ENCODE data around the gene POU2AF1.
A peak's percentile ranks its signal among the peaks of the same experiment; 100 is the strongest.
"Not testable (repeated sequence)": the region's sequence is repeated elsewhere in the genome, so short reads cannot be mapped to it uniquely, and the experiment has no call there.

The POU2AF1 gene

DNA sequence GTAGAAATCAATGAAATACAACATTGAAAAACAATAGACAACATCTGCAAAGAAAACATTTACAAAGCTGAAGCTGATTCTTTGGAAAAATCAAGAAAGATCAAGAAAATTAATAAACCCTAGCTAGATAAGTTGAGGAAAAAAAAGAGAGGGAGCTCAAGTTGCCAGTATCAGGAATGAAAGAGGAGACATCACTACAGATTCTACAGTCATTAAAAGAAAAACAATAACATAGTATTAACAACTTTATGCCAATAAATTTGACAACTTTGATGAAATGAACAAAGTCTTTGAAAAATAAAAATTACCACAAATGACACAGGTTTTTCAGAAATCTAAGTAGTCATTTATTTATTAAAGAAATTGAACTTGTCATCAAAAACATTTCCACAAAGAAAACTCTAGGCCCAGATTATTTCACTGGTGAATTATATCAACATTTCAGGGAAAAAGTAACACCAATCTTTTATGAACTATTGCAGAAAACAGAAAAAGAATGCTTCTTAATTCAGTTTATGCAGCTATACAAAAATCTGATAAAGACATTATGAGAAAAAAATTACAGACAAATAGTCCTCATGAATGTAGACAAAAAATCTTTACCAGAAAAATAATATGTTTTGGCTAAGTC lies 39.2 kb downstream of the POU2AF1 start:
- no peak for DNase-seq

DNA sequence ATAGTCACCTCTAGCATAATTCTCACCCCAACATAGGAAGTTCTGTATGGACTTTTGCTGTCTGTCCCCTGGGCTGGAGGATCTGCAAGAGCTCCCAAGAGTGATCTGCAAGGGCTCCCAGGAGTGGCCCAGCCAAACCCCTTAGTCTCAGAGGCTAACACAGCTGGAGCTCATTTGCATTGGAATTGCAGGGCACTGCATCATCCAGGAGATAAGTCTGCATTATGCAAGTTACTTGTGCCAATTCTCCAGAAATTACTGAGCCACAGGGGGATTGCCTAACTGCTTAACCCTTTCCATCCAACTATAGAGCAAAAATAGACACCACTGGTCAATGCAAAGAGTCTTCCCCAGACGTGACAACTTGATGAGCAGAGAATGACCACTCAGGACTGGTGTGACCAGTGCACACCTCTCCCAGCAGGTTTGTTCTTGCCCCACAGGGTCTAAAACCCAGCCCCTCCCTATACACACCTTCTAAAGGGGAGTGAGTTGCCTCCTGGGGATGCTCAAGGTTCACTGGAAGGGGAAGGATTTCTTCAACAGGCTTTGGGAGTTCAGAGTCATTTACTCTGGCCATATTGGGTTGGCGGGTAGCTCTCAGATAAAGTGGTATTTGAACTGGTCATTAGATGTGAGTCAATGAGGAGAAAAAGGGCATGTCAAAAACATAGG lies 42.4 kb downstream of the POU2AF1 start:
- DNase-seq = no peak

DNA sequence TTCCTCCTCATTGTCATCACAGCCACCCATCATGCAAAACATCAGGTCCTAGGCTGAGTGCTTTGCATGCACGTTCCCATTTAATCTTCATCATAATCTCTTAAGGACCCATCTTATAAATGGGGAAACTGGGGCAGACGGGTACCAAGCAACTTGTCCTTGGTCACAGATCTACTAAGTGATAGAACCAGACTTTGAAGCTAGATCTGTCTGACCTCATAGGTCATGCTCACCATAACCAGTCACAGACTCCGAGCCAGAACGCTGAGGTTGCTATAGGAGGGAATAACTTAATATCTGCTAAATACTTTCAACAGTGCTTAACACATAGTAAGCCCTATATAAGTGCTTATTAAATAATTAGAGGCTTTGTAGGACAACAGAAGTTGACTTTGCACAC lies 43.0 kb downstream of the POU2AF1 start:
- DNase-seq = no peak

DNA sequence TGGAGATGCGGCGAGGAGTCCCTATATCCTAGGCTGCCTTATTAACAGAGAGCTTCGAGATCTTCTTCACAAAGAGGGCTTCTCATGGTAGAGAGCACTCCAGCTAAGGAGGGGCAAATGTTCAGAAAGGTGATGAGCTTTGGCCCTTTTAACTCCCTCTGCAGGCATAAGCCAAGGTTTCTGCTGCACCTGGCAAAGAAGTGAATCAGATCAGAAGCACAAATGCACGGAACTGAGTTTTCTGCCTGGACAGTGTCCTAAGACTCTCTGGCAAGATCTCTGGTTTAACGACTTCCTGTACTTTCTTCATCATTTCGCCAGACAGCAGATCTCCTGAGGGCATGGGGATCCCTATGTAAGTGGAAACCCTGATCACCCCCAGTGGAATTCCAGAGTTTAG lies 43.5 kb downstream of the POU2AF1 start:
- DNase-seq = no peak

DNA sequence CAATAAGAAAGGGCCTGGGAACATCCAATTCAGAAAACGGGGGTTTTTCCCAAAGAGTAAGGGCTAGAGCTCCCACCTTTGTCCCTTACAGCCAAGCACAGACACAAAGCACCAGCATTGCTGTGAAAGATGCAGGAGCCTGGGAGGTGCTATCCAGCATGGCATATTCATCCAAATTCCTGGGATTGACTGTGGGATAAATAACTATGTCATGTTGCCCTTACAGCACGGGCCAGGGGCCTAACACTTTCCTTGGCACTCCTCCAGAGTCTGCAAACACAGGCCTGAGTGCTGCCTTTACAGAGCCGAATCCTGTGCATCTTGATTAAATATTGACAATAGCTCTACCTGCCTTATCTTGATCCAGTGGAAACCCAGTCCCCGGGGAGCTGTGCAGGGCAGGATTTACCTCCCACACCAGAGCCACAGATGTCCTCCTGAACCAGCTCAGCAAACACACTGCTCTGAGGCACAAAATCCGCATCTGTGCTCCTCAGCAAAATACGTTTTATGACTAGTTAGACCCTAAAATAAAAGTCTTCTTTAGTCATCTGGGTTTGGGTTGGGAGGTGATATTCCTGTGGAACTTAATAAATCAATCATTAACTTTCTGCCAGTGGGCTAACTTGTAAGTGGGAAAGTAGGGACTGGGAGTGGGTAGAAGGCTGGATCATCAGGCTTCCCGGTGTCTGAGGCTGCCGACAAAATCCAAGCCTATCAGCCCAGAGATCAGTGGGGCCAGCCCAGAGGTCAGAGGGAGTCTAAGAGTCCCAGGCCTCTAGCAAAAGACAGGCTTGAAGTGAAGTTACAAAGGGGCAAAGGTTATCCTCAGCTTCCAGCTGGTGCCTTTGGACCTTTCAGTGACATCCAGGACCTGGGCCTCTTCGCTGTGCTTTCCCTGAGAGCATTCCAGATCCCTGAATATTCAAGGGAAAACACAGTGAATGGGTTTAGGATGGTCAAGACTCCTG lies 44.3 kb downstream of the POU2AF1 start:
- peak; percentile 75 for DNase-seq

DNA sequence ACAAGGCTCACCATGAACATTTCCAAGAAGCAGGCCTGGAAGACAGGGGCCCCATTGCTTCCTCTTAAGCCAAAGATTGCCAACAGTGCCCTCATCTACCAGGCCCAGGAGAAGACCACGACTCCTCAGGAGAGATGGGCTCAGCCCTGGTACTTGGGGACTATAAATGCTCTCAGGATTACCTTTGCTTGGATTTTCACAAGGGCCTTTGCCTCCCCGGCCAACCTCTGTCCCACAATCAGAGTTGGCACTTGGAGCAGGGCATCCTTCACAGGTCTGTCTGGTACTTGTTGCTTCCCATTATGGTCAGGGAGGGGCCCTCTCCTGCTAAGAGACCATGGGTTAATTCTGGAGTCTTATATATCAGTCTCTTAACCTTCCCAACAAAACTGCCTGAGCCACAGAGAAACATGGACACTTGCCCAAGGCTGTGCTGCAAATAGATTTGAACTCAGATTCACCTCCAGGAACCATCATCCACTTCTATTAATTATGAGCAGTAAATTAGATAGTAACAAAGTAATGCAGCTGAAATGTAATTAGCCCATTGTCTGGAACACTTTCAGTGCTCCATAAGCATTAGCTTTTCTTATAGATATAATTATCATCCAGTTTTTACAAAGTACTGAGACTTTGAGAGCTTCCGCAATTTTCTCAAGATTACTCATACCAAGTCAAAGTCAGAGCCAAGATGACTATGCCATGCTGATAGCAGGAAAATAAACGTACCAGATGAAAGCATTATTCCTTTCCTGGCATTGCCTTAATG lies 47.2 kb downstream of the POU2AF1 start:
- DNase-seq = no peak

DNA sequence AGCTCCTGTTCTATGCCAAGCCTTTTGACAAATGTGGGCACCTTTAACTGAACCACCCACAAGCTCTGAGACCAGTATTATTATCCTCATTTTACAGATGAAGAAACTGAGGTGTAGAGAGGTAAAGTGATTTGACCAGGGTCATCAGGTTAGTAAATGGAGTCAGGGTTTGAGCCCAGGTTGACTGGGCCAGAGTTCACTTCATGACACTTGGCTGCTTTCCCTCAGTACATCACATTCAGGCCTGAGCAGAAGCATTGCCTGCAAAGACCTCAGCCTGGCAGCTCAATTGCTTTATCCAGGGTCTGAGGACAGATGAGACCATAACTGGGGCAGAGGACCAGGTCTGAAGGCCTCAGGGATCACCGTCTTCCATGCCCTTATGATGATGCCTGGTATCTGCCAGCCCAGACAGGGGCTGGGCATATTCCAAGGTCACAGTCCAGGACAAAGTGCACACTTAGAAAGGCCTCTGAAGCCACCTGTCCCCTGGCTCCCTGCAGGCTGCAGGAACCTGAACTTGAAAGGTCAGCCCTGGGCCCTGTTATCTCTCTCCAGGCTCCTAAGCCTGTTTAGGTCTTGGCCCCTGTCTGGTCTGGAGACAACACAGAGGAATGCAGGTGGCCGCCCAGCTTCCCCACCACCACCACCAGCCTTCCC lies 48.7 kb downstream of the POU2AF1 start:
- DNase-seq = no peak

DNA sequence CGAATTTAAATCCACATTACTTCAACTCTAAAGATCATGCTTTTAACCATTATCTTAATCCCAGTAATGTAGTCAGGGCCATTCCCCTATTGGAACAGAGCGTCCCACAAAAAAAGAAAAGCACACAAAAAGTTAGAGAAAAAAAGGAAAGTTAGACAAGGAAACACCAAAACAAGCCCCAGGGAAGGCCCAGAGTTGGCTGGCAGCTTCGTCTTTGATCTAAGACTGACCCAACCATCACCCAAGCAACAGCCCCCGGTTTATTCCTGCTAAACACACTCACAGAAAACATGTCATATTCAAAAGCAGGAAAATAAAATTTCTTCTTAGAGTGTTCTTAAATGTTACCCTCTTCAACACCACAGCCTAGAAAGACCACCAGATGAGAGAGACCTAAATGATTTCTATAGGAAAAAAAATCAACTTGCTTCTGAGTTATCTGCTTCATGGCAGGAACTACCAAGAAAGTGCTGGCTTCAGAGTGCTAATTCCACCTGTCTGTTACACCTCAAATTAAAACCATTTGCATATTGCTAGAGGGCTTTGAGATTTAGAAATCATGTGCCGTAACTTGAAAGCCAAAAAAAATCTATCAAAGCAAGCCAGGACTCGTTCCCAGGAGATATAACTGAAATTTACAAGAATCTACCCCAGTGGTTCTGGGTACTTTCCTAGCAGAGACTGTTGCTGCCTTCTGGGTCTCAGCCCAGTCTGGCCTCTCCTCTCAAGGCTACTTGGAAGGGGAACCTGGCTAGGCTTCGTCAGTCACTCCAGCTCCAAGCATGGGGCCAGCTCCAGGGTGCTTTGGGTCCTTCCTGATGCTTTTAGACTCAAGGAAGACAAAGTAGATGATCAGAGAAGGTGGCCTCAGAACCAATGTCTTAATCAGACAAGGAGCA lies 49.5 kb downstream of the POU2AF1 start:
- DNase-seq = no peak

DNA sequence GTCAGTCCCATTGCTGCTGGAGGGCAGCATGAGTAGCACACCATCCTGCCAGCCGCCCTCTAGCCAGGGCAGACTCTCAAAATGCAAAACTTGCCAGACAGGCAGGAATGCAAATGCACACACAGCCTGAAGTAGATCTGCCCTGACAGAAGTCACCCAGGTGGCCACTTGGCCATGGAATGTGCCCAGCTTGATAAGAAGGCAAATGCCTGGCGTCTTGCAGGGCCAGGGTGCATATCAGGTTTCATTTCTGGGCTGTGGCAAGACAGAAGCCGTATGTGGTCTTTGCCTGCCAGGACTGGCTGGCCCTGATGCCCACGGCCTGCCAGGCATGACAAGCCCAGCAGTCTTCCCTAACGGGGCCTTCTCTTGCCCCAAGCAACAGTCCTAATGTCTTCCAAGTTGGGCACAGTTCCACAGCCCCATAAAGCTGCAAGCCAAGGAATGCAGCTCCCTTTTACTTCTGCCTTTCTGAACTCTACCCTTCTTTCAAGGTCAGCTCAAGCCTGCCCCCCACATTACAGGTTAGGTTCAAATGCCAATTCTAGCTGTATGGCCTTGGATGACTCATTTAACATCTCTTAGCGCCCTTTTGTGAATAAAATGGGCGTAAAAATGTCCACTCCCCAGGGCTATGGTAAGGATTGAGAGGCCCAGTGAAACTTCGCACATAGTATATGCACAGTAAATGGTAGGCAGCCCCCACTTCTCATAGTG lies 51.0 kb downstream of the POU2AF1 start:
- DNase-seq = no peak

DNA sequence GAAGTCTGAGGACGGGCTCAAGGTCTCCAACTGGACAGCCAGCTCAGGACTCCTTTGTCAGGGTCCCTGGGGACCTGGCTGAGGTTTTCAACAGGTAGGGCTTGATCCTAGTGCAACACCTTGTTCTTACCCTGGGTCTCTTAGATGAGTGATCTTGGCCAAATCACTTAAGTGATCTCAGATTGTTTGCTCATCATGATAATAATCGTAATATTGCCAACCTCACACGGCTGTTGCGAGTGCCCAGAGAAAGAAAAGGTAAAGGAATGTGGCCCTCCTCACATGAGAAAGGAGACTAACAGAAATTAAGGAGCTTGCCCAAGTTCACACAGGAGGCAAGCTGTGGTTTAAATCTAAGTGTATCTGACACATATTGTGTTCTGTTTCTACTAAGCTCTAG lies 52.3 kb downstream of the POU2AF1 start:
- DNase-seq = no peak

DNA sequence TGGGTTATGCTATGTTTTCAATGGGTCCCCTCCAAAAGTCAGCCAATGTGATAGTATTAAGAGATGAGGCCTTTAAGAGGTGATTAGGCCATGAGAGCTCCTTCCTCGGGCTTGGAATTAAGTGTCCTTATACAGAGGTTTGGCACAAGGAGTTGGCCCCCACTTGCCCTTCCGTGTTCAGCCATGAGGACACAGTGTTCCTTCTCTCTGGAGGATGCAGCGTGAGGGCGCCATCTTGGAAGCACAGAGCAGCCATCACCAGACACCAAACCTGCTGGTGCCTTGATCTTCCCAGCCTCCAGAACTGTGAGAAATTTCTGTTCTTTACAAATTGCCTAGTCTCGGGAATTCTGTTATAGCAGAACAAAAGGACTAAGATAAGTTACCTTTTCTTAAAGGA lies 53.8 kb downstream of the POU2AF1 start:
- DNase-seq = no peak

DNA sequence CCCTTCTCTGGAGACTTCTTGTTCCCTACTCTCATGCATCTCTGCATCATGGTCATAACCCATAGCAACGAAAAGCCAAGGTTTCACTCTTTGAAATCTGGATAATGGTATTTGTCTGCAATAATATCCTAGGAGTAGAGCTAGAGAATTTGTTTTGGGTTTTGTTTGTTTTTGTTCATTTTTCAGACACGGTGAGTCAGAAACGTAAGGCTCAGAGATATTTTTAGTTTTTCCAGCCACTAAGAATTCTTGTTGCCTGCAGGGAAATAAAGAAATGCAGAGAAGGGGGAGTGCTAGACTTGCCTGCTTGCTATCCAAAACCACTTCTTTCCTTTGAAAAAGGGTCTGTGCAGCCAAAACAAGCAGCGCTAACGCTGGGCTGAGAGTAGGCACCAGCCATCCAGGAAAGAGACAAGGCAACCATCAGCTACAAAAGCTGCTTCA lies 54.8 kb downstream of the POU2AF1 start:
- DNase-seq = no peak

DNA sequence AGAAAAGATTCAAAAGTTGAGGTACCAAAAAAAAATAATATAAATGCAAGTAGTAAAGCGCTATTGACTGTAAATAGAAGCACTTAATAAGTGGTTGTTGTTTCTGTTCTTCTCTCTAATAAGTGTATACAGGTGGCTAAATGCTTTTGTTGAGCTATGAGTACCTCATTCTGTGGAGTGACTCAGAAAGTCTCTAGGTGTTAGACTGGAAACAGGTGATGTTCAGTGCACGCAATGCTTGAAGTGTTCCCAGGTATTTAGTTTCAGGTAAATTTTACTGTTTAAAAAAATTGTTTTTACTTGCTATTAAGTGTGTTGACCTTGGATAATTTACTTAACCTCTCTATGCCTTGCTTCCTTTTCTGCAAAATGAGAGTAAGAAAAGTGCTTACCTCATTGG lies 56.5 kb downstream of the POU2AF1 start:
- DNase-seq = no peak

DNA sequence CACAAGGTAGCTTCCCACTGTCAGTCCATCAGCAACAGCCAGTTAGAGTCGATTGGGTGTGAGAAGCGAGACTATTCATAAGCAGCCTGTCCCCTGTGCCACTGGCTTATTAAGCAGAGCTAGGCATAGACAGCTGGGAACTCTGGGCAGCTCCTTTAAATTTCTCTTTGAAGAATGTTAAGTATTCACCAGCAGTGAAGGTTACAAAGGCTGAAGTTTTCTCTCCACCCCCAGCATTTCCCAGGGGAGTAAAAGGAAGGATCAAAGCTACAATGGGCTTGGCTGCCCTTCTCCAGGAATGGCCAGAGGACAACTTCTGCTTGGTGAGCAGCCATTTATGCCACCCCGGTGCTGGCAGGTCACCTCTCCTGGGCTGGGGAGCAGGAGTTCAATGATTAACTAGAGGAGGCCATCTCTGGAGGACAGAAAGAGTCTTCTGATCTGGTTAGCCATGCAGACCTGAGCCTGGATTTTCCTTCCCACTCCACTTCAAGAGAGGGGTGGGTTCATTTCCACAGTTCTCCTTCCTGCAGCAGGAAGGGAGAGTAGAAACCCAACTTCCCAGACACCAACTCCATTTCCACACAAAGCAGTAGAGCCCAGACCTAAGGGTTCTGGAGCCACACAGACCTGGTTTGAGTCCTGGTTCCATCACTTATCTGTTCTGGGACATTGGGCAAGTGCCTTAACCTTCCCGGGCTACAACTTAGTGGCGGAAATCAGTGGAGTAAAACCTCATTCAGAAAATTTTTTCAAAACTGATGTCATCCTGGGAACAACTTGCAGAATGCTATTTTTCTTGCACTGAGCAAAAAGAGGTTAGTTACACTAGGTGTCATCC lies 58.1 kb downstream of the POU2AF1 start:
- DNase-seq = no peak

DNA sequence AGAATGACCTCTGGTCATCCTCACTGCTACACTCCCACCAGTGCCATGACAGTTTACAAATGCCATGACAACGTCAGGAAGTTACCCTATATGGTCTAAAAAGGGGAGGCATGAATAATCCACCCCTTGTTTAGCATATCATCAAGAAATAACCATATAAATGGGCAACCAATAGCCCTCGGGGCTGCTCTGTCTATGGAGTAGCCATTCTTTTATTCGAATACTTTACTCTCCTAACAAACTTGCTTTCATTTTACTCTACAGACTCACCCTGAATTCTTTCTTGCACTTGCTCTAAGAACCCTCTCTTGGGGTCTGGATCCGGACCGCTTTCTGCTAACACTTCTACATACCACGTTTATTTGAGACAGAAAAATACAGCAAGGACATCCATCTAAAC lies 58.9 kb downstream of the POU2AF1 start:
- not testable (repeated sequence) for DNase-seq

DNA sequence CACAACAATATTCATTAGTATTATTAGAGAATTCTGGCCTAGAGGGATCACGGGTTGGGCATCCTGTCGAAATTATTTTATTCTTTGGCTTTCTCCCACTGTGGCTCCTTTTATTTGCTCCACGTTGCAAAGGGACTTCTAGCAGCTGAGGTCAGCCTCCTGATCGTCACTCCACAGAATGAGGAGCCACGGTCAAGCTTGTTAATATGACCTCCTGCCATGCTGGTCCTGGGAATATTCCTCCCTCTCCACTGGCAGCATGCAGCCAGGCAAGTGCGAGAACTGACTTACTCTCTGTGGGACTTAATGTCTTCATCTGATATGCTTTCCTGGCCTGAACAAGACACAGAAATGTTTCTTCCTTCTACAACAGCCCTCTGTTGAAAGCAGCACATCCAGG lies 59.8 kb downstream of the POU2AF1 start:
- no peak for DNase-seq

DNA sequence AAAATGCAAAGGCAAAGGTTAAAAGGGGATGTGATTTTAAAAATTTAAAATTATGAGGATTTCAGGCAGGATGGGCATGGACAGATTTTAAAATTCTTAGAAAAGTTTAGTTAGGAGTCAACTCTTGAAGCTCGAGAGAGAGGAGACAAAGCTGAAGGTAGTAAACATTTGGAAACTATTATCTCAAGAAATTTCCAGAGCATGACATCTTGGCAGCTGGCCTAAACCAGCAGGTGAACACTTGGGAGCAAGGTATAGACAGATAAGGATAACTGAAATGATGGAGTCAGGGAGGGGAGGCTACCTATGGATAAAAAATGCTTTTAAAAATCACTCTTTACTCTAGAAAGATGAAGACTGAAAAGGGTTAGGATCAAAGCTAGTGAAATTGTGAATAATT lies 67.0 kb downstream of the POU2AF1 start:
- no peak for DNase-seq

DNA sequence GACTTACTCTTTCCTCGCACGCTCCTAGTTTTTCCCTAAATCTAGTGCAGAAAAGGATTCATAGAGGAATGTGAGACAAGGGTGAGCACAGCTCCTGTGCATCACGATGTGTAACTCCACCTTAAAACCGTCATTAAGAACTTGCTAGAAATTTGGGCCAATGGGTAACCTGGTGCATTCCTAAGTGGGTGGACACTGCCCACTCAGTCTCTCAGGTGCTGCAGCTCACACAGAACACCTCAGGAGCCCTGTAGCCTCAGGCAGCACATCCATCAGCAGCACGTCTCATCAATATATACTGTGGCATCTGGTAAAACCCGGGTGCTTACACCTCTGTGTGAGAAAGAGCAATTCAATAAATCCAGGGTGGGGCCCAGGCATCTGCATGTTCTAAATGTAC lies 68.4 kb downstream of the POU2AF1 start:
- DNase-seq = no peak

DNA sequence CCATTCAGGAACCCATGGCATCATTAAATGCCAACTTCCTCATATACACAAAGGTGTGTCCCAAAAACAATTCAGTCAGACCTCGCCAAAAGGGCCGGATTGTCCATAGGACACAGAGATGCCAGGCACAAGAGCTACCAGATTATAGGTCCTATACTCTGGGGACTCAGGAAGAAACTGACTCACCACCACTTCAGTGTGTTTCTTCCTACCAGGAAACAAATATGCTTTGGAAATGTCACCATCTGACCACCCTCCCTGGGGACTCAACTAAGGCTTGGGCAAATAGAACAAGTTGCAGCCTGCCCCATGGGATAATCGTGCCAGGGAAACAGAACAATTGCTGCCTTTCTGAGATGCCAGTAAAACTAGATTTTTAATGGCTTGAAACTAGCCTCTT lies 69.0 kb downstream of the POU2AF1 start:
- peak; percentile 82 for DNase-seq
